SK-N-SH (cell line): ENCODE results near the gene AIF1.

Source experiments
- CTCF ChIP-seq: fragments of 200-600 bp; sonication (generic); IDR thresholded peaks from 2 replicates; pipeline ENCODE4 v1.6.1; 2017; ENCODE audit warnings: antibody characterized with exemption, mild to moderate bottlenecking, moderate library complexity
- EP300 ChIP-seq, 2 experiments: IDR thresholded peaks; 2 replicates each; pipeline versions ENCODE4 v1.4.0 to v1.6.1; 2012; ENCODE audit warnings: borderline replicate concordance in 1 of 2, low read depth in 1 of 2, low read length in 1 of 2
- EZH2phosphoT487 ChIP-seq: fragments of 200-600 bp; sonication (generic); IDR thresholded peaks from 2 replicates; pipeline ENCODE4 v1.6.1; 2017; ENCODE audit warnings: low read depth, mixed run types, mild to moderate bottlenecking, antibody characterized with exemption, moderate library complexity, borderline replicate concordance
- FOXJ3 ChIP-seq: sonication (generic); formaldehyde crosslinking; IDR thresholded peaks from 2 replicates; pipeline ENCODE4 v1.5.1; 2020; ENCODE audit warnings: mild to moderate bottlenecking, missing genetic modification reagents
- FOXM1 ChIP-seq: IDR thresholded peaks from 2 replicates; pipeline ENCODE4 v1.4.0; 2012; ENCODE audit warnings: low read depth, mild to moderate bottlenecking
- GABPA ChIP-seq: IDR thresholded peaks from 2 replicates; pipeline ENCODE4 v1.4.0; 2012; ENCODE audit warnings: low read depth, mild to moderate bottlenecking
- NFIC ChIP-seq: IDR thresholded peaks from 2 replicates; pipeline ENCODE4 v1.4.0; 2012; ENCODE audit warnings: borderline replicate concordance
- POLR2AphosphoS5 ChIP-seq: IDR thresholded peaks from 2 replicates; pipeline ENCODE4 v1.6.1; 2012; ENCODE audit warnings: low read depth, low read length
- REST ChIP-seq: IDR thresholded peaks from 2 replicates; pipeline ENCODE4 v1.6.1; 2012; ENCODE audit warnings: mild to moderate bottlenecking, low read depth, low read length, moderate library complexity
- RFX5 ChIP-seq: IDR thresholded peaks from 2 replicates; pipeline ENCODE4 v1.6.1; 2012; ENCODE audit warnings: mild to moderate bottlenecking, improper control_type of control experiment, low read length
- RXRA ChIP-seq: IDR thresholded peaks from 2 replicates; pipeline ENCODE4 v1.4.0; 2012; ENCODE audit warnings: low read depth, mild to moderate bottlenecking, borderline replicate concordance
- SIN3A ChIP-seq: IDR thresholded peaks from 2 replicates; pipeline ENCODE4 v1.6.1; 2012; ENCODE audit warnings: low read depth, mild to moderate bottlenecking, low read length, moderate library complexity, borderline replicate concordance
- YY1 ChIP-seq: IDR thresholded peaks from 2 replicates; pipeline ENCODE4 v1.4.0; 2012; ENCODE audit warnings: low read depth, mild to moderate bottlenecking
- TF ChIP-seq, protein P1 (sequence below): fragments of 150-350 bp; IDR thresholded peaks from 2 replicates; pipeline ENCODE4 v1.6.1; 2017; ENCODE audit warnings: antibody characterized with exemption, low read length, low read depth, borderline replicate concordance

- TF ChIP-seq POLR2AphosphoS5 (no peak), RFX5 (no peak), REST (no peak), EZH2phosphoT487 (no peak), CTCF (no peak), RXRA (no peak), EP300 (IDR thresholded peaks at IDR 0.05; ENCODE audit: borderline replicate concordance in 1 of 2, low read depth in 1 of 2, low read length in 1 of 2) (no peak), NFIC (no peak), SIN3A (no peak), FOXJ3 (CRISPR knock-in tag) (no peak), GABPA (no peak), FOXM1 (no peak), YY1 (no peak)
- TF ChIP-seq, protein P1, sequence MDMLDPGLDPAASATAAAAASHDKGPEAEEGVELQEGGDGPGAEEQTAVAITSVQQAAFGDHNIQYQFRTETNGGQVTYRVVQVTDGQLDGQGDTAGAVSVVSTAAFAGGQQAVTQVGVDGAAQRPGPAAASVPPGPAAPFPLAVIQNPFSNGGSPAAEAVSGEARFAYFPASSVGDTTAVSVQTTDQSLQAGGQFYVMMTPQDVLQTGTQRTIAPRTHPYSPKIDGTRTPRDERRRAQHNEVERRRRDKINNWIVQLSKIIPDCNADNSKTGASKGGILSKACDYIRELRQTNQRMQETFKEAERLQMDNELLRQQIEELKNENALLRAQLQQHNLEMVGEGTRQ = no peak
Observed at GRCh38 chr6:31630177-31630934, 15.3 kb downstream of the AIF1 start.
